Stimulated activated CD8-positive, alpha-beta memory T cell treated with anti-CD3 and anti-CD28 coated beads, Interleukin-2, amount 100 ng/mL, for 48 hours (primary cell): ENCODE data around the gene ERG.

Source experiments
- DNase-seq, 2 donors: peaks; one replicate each; pipeline ENCODE4 v3.0.0-alpha.2; 2020; ENCODE audit warnings: low read depth in 2 of 2

Gene ERG

DNA sequence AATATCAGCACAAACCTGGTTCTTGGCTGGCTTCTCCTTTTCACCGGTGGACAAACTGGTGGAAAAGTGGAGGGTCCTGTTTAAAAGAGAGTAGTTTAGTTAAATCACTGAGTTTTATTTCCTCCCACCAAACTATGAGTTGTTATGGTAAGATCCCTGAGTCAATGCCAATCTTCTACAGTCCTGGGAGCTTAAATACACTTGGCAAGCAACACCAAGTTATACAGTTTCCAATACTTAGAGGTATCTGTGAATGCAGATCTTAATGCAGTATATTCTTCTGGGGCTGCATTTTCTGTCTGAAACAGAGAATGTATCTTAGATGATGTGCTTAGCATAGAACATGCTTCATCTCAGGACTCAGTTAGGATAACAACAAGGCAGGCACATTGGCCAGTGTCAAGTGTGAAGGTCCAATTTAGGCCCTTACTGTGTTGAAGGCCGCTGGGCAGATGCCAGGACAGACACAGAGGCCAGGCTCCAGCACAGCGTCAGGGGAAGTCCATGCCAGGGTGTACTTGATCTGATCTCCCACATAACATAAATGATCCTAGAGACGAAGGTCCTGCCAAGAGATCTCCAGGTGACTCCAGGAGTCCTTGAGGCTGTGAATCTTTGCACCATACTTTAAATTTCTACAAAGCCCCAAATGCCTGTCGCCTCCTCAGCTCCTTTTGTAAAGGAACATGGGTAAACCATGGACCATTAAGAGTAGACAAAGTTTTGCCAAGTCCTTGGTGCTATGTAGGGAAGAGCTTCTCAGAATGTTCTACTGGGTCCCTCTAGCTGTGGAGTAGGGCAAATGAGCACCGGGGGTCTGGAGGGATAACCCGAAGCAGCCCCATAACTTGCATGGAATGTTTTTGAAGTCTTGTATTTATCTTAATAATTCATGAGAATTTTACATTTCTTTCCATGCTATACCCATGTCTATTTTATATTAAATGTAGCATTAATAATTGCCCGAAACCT lies 164.7 kb downstream of the ERG start:
- DNase-seq = no peak

DNA sequence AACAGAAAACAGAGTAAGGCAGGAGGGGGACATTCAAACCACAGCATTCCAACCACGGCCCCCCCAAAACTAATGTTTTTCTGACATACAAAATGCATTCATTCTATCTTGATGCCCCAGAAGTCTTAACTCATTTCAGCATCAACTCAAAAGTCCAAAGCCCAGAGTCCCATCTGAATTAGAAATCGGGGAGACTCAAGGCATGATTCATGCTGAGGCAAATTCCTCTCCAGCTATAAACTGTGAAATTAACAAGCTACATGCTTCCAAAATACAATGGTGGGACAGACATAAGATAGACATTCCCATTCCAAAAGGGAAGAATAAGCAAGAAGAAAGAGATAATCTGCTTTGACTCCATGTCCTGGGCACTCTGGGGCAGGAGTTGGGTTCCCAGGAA lies 167.6 kb downstream of the ERG start:
- DNase-seq = no peak
